ENCODE measurements around the gene DDX41. TPM values are rescaled to one million over a fixed set of nuclear protein-coding genes. Genes with fewer than 3 reads are reported as not detected.

The DDX41 gene
- total and polyA plus RNA-seq, 10 of the 15 experiments (the other 5 are each of a cell fraction or from before 2014, with no cell fraction given): 32.7 to 215 (median 93.6) TPM

DNA sequence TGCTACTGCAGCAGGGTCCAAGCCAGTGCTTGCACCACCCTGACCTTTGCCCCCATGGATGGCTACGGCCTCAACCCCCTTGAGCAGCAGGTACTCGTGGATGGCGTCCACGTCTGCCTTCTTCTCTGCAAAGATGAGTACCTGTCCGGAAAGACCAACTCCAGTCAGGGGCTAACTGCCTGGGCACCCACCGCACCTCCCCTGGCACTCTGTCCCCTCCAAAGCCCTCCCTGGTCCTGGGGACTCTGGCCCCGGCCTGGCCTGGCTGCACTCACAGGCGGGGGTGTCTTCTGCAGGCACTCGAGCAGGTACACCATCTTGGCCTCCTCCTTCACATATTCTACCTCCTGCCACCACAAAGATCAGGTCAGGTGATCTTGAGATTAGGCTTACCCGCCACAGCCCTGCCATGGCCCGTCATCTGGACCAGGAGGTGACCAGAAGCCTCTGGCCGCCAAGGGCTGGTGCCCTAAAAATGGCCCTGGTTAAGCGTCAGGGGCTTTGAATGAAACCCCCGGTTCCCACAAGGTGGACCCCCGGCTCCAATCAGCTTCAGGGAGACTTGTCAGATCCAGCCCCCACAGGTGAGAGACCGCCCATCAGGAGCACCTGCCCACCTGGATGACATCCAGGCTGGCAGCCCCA, 3.9 kb downstream of the DDX41 start:
- Histone ChIP-seq H3K27me3 (replicated peaks in 1 of 2; ENCODE audit: control insufficient read depth in 2 of 2, insufficient read depth in 2 of 2, low read length in 1 of 2) (no peaks in the 10 kb centered on the region), H3K36me3 (ENCODE audit: control insufficient read depth in 2 of 2, insufficient read depth in 2 of 2, low read length in 1 of 2) (peaks cover 17 to 37% of the 10 kb centered on the region in 2 experiments; a peak in 3 of 4 replicates), H3K4me2 (ENCODE audit: control insufficient read depth, insufficient read depth) (no peak overlapping the region), H3K9me3 (replicated peaks; ENCODE audit: control insufficient read depth, insufficient read depth, low read length) (no peaks in the 10 kb centered on the region), H3K9ac (ENCODE audit: control insufficient read depth, insufficient read depth, low read length) (no peak overlapping the region), H3K79me2 (ENCODE audit: control insufficient read depth, insufficient read depth, low read length) (peaks cover 54% of the 10 kb centered on the region), H3K4me1 (ENCODE audit: control insufficient read depth, insufficient read depth, low read length) (peaks cover 42% of the 10 kb centered on the region), H3K4me3 (no peak overlapping the region), H3K27ac (ENCODE audit: control insufficient read depth, insufficient read depth) (no peak overlapping the region), H2AFZ (ENCODE audit: control insufficient read depth, low read depth, low read length) (no peak overlapping the region), H4K20me1 (ENCODE audit: control insufficient read depth, insufficient read depth) (no peaks in the 10 kb centered on the region)
- in situ Hi-C loops (cut with MboI): no loop called here
- 85% methylated on average over 16 of the region's 16 CpGs for WGBS (ENCODE audit: insufficient coverage, insufficient replicate concordance, low lambda C conversion rate, missing lambda C conversion rate)
- RAD21 ChIA-PET (ENCODE audit: unreplicated experiment): no interaction called here
- CTCF ChIA-PET: no interaction called here
- TF ChIP-seq RAD21 (IDR thresholded peaks at IDR 0.05; ENCODE audit: insufficient read depth, low read depth, low read length): no peak
- TF ChIP-seq NR2F1 (conservative IDR thresholded peaks at IDR 0.05): no peak
- TF ChIP-seq HDAC2 (IDR thresholded peaks at IDR 0.05): no peak
- TF ChIP-seq TARDBP (IDR thresholded peaks at IDR 0.05; ENCODE audit: borderline replicate concordance): no peak
- no peak for TF ChIP-seq MEF2B (IDR thresholded peaks at IDR 0.05; ENCODE audit: partially characterized antibody, poor library complexity, severe bottlenecking)
- TF ChIP-seq, protein P1, sequence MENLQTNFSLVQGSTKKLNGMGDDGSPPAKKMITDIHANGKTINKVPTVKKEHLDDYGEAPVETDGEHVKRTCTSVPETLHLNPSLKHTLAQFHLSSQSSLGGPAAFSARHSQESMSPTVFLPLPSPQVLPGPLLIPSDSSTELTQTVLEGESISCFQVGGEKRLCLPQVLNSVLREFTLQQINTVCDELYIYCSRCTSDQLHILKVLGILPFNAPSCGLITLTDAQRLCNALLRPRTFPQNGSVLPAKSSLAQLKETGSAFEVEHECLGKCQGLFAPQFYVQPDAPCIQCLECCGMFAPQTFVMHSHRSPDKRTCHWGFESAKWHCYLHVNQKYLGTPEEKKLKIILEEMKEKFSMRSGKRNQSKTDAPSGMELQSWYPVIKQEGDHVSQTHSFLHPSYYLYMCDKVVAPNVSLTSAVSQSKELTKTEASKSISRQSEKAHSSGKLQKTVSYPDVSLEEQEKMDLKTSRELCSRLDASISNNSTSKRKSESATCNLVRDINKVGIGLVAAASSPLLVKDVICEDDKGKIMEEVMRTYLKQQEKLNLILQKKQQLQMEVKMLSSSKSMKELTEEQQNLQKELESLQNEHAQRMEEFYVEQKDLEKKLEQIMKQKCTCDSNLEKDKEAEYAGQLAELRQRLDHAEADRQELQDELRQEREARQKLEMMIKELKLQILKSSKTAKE (IDR thresholded peaks at IDR 0.05; ENCODE audit: low read depth, poor library complexity, severe bottlenecking): no peak
- no peak for TF ChIP-seq SREBF2 (IDR thresholded peaks at IDR 0.05; ENCODE audit: low read length)
- no peak for TF ChIP-seq ZZZ3 (IDR thresholded peaks at IDR 0.05; ENCODE audit: control insufficient read depth, insufficient read length, low read depth)
- no peak for TF ChIP-seq SPI1 (IDR thresholded peaks at IDR 0.05; ENCODE audit: borderline replicate concordance, insufficient read depth, low read depth, low read length)
- POLR2A ChIA-PET: interaction anchor here (0.6 kb wide), 1 partner anchor 16 kb away, joined by 3 read pairs; no protein-coding TSS in a partner anchor
- SMC1A ChIA-PET (ENCODE audit: uncharacterized antibody, unreplicated experiment): no interaction called here
- BruUV-seq (replicated peaks): no TSS peak
- intact Hi-C loops (cut with micrococcal nuclease; ENCODE audit: unreplicated experiment): no loop called here
- DNase-seq (ENCODE audit: low read depth, low spot score) (no peak), ATAC-seq (no peak), FAIRE-seq (no peak)

All from GM12878 (cell line).